ENCODE measurements around the gene FAF1.

The FAF1 gene

GRCh38 chr1:50989694-50990093 lies 29.6 kb upstream of the FAF1 start:
- TF ChIP-seq POLR2A (IDR thresholded peaks at IDR 0.05; ENCODE audit: extremely low read depth, insufficient read length) (no peak), MYC (IDR thresholded peaks at IDR 0.05; ENCODE audit: low read depth, low read length) (no peak), MAX (IDR thresholded peaks at IDR 0.05; ENCODE audit: low read depth, low read length) (no peak), CTCF (IDR thresholded peaks at IDR 0.05; ENCODE audit: low read depth, low read length) (no peak)
- no peak overlapping the region for H3K4me3 ChIP-seq (ENCODE audit: low read depth, low read length)
- DNase-seq (ENCODE audit: low read depth) = no peak

- TF ChIP-seq CTCF (IDR thresholded peaks at IDR 0.05; ENCODE audit: low read depth, low read length) (no peak), MAX (IDR thresholded peaks at IDR 0.05; ENCODE audit: low read depth, low read length) (no peak), MYC (IDR thresholded peaks at IDR 0.05; ENCODE audit: low read depth, low read length) (no peak), POLR2A (IDR thresholded peaks at IDR 0.05; ENCODE audit: extremely low read depth, insufficient read length) (no peak)
- no peak overlapping the region for H3K4me3 ChIP-seq (ENCODE audit: low read depth, low read length)
- DNase-seq (ENCODE audit: low read depth) = no peak
These were observed 26.6 kb upstream of the FAF1 start for GRCh38 chr1:50986653-50987052.

GRCh38 chr1:50985094-50985493 lies 25.0 kb upstream of the FAF1 start:
- H3K4me3 ChIP-seq (ENCODE audit: low read depth, low read length) = no peak overlapping the region
- no peak for DNase-seq (ENCODE audit: low read depth)
- no peak for TF ChIP-seq MAX (IDR thresholded peaks at IDR 0.05; ENCODE audit: low read depth, low read length)
- no peak for TF ChIP-seq CTCF (IDR thresholded peaks at IDR 0.05; ENCODE audit: low read depth, low read length)
- TF ChIP-seq POLR2A (IDR thresholded peaks at IDR 0.05; ENCODE audit: extremely low read depth, insufficient read length) = no peak
- no peak for TF ChIP-seq MYC (IDR thresholded peaks at IDR 0.05; ENCODE audit: low read depth, low read length)

GRCh38 chr1:50983219-50983802 lies 23.2 kb upstream of the FAF1 start:
- no peak overlapping the region for H3K4me3 ChIP-seq (ENCODE audit: low read depth, low read length)
- no peak for DNase-seq (ENCODE audit: low read depth)
- no peak for TF ChIP-seq CTCF (IDR thresholded peaks at IDR 0.05; ENCODE audit: low read depth, low read length)
- no peak for TF ChIP-seq MYC (IDR thresholded peaks at IDR 0.05; ENCODE audit: low read depth, low read length)
- TF ChIP-seq POLR2A (IDR thresholded peaks at IDR 0.05; ENCODE audit: extremely low read depth, insufficient read length) = no peak
- TF ChIP-seq MAX (IDR thresholded peaks at IDR 0.05; ENCODE audit: low read depth, low read length) = no peak

GRCh38 chr1:50982611-50983010 lies 22.5 kb upstream of the FAF1 start:
- TF ChIP-seq POLR2A (IDR thresholded peaks at IDR 0.05; ENCODE audit: extremely low read depth, insufficient read length) (no peak), MYC (IDR thresholded peaks at IDR 0.05; ENCODE audit: low read depth, low read length) (no peak), MAX (IDR thresholded peaks at IDR 0.05; ENCODE audit: low read depth, low read length) (no peak), CTCF (IDR thresholded peaks at IDR 0.05; ENCODE audit: low read depth, low read length) (no peak)
- DNase-seq (ENCODE audit: low read depth) = no peak
- no peak overlapping the region for H3K4me3 ChIP-seq (ENCODE audit: low read depth, low read length)
